Measurements from ENCODE around the gene GAB4. TPM values are rescaled to one million over a fixed set of nuclear protein-coding genes. Genes with fewer than 3 reads are reported as not detected.

Gene GAB4
- total RNA-seq, 1 donor from 2014 or later, result not detected

GRCh38 chr22:16989915-16990314 lies 18.1 kb downstream of the GAB4 start:
- no peak overlapping the region for H3K4me3 ChIP-seq (ENCODE audit: low read depth, low read length)
- no peak for TF ChIP-seq CTCF (conservative IDR thresholded peaks at IDR 0.05; ENCODE audit: low read depth, low read length)
- no peak for DNase-seq (ENCODE audit: low read depth)

- TF ChIP-seq CTCF (conservative IDR thresholded peaks at IDR 0.05; ENCODE audit: low read depth, low read length), result no peak
- no peak for DNase-seq (ENCODE audit: low read depth)
- no peak overlapping the region for H3K4me3 ChIP-seq (ENCODE audit: low read depth, low read length)
Observed at GRCh38 chr22:16988257-16988656, 19.8 kb downstream of the GAB4 start.

- no peak for TF ChIP-seq CTCF (conservative IDR thresholded peaks at IDR 0.05; ENCODE audit: low read depth, low read length)
- no peak overlapping the region for H3K4me3 ChIP-seq (ENCODE audit: low read depth, low read length)
- DNase-seq (ENCODE audit: low read depth), result no peak
Observed at GRCh38 chr22:16987822-16988221, 20.2 kb downstream of the GAB4 start.

GRCh38 chr22:16975155-16975885 lies 32.7 kb downstream of the GAB4 start:
- TF ChIP-seq CTCF (conservative IDR thresholded peaks at IDR 0.05; ENCODE audit: low read depth, low read length), result no peak
- no peak overlapping the region for H3K4me3 ChIP-seq (ENCODE audit: low read depth, low read length)

GRCh38 chr22:16974298-16975084 lies 33.5 kb downstream of the GAB4 start:
- no peak overlapping the region for H3K4me3 ChIP-seq (ENCODE audit: low read depth, low read length)
- no peak for TF ChIP-seq CTCF (conservative IDR thresholded peaks at IDR 0.05; ENCODE audit: low read depth, low read length)
- DNase-seq (ENCODE audit: low read depth), result no peak

More at GRCh38 chr22:16975155-16975885, 32.7 kb downstream of the GAB4 start:
- no peak for DNase-seq (ENCODE audit: low read depth)

GRCh38 chr22:16973591-16974297 lies 34.3 kb downstream of the GAB4 start:
- no peak for DNase-seq (ENCODE audit: low read depth)
- H3K4me3 ChIP-seq (ENCODE audit: low read depth, low read length), result no peak overlapping the region
- no peak for TF ChIP-seq CTCF (conservative IDR thresholded peaks at IDR 0.05; ENCODE audit: low read depth, low read length)

Measured in epithelial cell of proximal tubule (primary cell).